ENCODE results near the gene HHAT. TPM values are rescaled to one million over a fixed set of nuclear protein-coding genes. Genes with fewer than 3 reads are reported as not detected.
A peak's percentile ranks its signal among the peaks of the same experiment; 100 is the strongest.
"Not testable (repeated sequence)": the region's sequence is repeated elsewhere in the genome, so short reads cannot be mapped to it uniquely, and the experiment has no call there.

The HHAT gene
- total and polyA plus RNA-seq, 12 donors, result 0.81 to 4.3 (median 2.6) TPM

DNA sequence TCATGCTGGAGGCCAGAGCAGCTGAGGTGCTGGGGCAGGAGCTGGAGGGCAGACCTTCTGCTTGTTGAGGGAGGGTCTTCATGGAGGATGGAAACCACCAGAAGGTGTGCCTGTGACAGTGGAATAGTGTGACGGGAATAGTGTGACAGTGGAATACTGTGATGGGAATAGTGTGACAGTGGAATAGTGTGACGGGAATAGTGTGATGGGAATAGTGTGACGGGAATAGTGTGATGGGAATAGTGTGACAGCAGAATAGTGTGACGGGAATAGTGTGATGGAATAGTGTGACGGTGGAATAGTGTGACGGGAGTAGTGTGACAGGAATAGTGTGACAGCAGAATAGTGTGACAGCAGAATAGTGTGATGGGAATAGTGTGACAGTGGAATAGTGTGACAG is 325.1 kb downstream of the HHAT start:
- intact Hi-C loops (cut with DNase I), result no loop called here
- no peak for DNase-seq

DNA sequence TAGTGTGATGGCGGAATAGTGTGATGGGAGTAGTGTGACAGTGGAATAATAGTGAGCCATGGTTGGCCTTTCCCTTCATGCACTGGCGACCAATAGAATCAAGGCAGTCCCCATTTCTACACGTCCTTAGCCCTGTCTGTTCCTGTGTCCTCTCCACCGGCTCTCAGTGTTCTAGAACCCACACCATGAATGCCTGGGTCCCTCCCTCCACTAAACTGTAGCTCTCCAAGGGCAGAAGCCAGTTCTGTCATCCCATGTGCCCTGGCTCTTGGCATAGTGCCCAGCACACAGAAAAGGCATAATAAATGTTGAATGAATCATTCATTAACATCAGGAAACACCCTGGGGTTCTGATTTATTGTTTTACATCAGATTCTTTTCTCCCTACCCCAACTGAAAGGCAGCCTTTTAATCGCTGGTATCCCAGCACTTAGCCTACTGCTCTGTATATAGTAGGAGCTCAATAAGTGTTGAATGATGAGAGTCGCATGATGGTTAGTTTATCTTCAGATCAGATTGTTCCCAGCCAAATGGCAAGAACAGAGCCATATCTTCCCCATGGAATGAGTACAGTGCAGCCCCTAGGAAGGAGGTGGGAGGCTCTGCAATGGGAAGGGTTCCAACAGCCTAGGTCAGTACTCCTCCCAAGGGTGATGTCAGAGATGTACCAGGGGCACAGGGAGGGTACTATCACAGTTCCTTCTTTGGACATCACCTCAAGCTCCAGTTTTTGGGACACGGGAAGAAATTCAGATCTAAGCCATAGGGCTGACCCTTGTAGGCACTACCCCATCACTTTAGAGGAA is 325.7 kb downstream of the HHAT start:
- Histone ChIP-seq H3K9me3 (no peaks in the 10 kb centered on the region), H3K4me3 (no peak overlapping the region), H3K36me3 (no peaks in the 10 kb centered on the region), H3K27ac (no peak overlapping the region), H3K27me3 (no peaks in the 10 kb centered on the region), H3K4me1 (no peaks in the 10 kb centered on the region)
- DNase-seq (no peak), ATAC-seq (no peak)
- intact Hi-C loops (cut with DNase I), result no loop called here
- TF ChIP-seq, protein P1, sequence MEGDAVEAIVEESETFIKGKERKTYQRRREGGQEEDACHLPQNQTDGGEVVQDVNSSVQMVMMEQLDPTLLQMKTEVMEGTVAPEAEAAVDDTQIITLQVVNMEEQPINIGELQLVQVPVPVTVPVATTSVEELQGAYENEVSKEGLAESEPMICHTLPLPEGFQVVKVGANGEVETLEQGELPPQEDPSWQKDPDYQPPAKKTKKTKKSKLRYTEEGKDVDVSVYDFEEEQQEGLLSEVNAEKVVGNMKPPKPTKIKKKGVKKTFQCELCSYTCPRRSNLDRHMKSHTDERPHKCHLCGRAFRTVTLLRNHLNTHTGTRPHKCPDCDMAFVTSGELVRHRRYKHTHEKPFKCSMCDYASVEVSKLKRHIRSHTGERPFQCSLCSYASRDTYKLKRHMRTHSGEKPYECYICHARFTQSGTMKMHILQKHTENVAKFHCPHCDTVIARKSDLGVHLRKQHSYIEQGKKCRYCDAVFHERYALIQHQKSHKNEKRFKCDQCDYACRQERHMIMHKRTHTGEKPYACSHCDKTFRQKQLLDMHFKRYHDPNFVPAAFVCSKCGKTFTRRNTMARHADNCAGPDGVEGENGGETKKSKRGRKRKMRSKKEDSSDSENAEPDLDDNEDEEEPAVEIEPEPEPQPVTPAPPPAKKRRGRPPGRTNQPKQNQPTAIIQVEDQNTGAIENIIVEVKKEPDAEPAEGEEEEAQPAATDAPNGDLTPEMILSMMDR (IDR thresholded peaks at IDR 0.05), result no peak
- WGBS, 2 donors, result 88% methylated on average over 7 of the region's 7 CpGs

More for the DNA sequence above, 325.1 kb downstream of the HHAT start:
- no peaks in the 10 kb centered on the region for H3K27me3 ChIP-seq
- H3K4me1 ChIP-seq, result no peaks in the 10 kb centered on the region
- no peak overlapping the region for H3K27ac ChIP-seq
- no peak overlapping the region for H3K4me3 ChIP-seq
- peak in 6 of 8 donors; percentile 41 to 86 (median 62) for ATAC-seq
- 65 to 66% methylated on average over 6 of the region's 6 CpGs for WGBS, 2 donors
- no peaks in the 10 kb centered on the region for H3K9me3 ChIP-seq
- TF ChIP-seq, protein P1 (IDR thresholded peaks at IDR 0.05), result no peak
- H3K36me3 ChIP-seq, result no peaks in the 10 kb centered on the region

DNA sequence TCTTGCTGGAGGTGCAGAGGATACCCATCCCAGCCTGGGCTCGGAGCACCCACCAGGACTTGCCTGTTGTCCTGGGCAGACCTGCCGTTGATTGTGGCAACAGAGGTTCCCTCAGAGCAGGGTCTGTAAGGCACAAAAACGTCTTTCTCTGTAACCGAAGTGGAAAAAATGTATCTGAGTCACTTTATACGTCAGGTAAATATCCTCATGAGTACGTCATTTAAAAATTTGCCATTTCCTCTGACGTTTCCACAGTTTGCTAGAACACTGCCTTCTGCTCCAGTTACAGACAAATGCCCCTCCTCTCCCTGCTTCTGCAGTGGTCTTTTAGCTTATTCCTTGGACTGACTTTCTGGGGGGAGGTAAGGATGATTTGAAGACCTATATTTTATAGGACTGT is 326.8 kb downstream of the HHAT start:
- Histone ChIP-seq H3K9me3 (no peaks in the 10 kb centered on the region), H3K36me3 (no peaks in the 10 kb centered on the region), H3K4me3 (no peak overlapping the region), H3K27me3 (no peaks in the 10 kb centered on the region), H3K4me1 (no peaks in the 10 kb centered on the region), H3K27ac (no peak overlapping the region)
- intact Hi-C loops (cut with DNase I), result no loop called here
- 82 to 84% methylated on average over 7 of the region's 7 CpGs for WGBS, 2 donors
- TF ChIP-seq, protein P1 (IDR thresholded peaks at IDR 0.05), result no peak
- ATAC-seq (no peak), DNase-seq (no peak)

DNA sequence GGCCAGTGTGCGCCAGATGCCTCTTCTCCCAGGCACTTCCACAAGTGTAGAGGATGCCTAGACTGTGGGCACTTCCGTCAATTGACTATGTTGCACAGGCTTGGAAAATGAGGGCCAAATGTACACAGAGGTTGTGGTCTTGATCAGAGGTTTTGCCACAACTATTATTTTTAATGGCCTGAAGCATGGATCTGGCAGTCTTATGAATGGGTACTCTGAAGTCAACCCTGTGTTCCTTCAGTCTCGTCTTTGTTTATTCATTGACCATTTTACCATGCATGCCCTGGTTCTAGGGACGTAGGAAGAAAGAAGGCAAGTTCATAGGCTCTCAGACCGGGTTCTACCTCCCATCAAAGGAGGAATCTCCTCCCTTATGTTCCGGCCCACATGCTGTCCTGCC is 329.1 kb downstream of the HHAT start:
- H3K4me3 ChIP-seq, result no peak overlapping the region
- no peak overlapping the region for H3K27ac ChIP-seq
- H3K36me3 ChIP-seq, result no peaks in the 10 kb centered on the region
- no peak for DNase-seq
- TF ChIP-seq, protein P1 (IDR thresholded peaks at IDR 0.05), result no peak
- no peak for ATAC-seq
- no peaks in the 10 kb centered on the region for H3K27me3 ChIP-seq
- no peaks in the 10 kb centered on the region for H3K4me1 ChIP-seq
- H3K9me3 ChIP-seq, result peaks cover 0 to 3% (median 0%) of the 10 kb centered on the region in 11 donors
- intact Hi-C loops (cut with DNase I), result no loop called here
- 91 to 94% methylated on average over 6 of the region's 6 CpGs for WGBS, 2 donors

DNA sequence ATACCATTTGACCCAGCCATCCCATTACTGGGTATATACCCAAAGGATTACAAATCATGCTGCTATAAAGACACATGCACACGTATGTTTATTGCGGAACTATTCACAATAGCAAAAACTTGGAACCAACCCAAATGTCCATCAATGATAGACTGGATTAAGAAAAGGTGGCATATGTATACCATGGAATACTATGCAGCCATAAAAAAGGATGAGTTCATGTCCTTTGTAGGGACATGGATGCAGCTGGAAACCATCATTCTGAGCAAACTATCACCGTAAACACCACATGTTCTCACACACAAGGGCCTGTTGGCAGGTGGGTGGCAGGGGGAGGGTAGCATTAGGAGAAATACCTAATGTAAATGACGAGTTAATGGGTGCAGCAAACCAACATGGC is 332.8 kb downstream of the HHAT start:
- H3K4me3 ChIP-seq; ATAC-seq; H3K36me3 ChIP-seq; H3K27ac ChIP-seq; intact Hi-C loops (cut with DNase I); DNase-seq; H3K27me3 ChIP-seq; H3K4me1 ChIP-seq; H3K9me3 ChIP-seq: not testable (repeated sequence)
- WGBS, 2 donors, result 95 to 98% methylated on average over 4 of the region's 4 CpGs

Measured in heart right ventricle (tissue), 16 donors.